OCI-LY7 (cell line): ENCODE measurements around the gene MAMLD1. TPM values are rescaled to one million over a fixed set of nuclear protein-coding genes. Genes with fewer than 3 reads are reported as not detected.

ENCODE experiments used
- BruUV-seq: library from RNA; stranded (reverse); fragments of 400-500 nt; replicated peaks from 2 replicates; lab custom pipeline; 2021; lab: Mats Ljungman, UMichigan
- CTCF ChIA-PET: fragments of 300-600 bp; sonication (Branson Sonifier 250); formaldehyde crosslinking; loops from one replicate; lab custom pipeline; 2022; ENCODE audit warnings: antibody characterized with exemption; ENCODE audit not compliant: unreplicated experiment; lab: Charles Lee
- POLR2A ChIA-PET: fragments of 300-600 bp; sonication (Branson Sonifier 250); formaldehyde crosslinking; loops from one replicate; lab custom pipeline; 2022; ENCODE audit warnings: antibody characterized with exemption; lab: Charles Lee
- DNase-seq: peaks from one replicate; pipeline ENCODE4 v3.0.0-alpha.2; 2015; ENCODE audit warnings: low spot score
- H2AFZ ChIP-seq: fragments of 200-600 bp; sonication (generic), shearing (Covaris generic); 2 replicates; pipeline ENCODE4 v1.6.1; 2014; ENCODE audit warnings: mild to moderate bottlenecking, antibody characterized with exemption, low read length, moderate library complexity
- H3K27ac ChIP-seq: fragments of 200-600 bp; sonication (generic); 2 replicates; pipeline ENCODE4 v1.5.1; 2014; ENCODE audit warnings: mixed run types, low read depth, mild to moderate bottlenecking, moderate library complexity, low read length, inconsistent platforms; ENCODE audit not compliant: poor library complexity, severe bottlenecking
- H3K36me3 ChIP-seq: fragments of 200-600 bp; sonication (generic); 2 replicates; pipeline ENCODE4 v1.6.1; 2014; ENCODE audit warnings: mild to moderate bottlenecking, antibody characterized with exemption, low read length, moderate library complexity, mixed read lengths; ENCODE audit not compliant: insufficient read depth
- H3K4me1 ChIP-seq: fragments of 200-600 bp; sonication (generic); 2 replicates; pipeline ENCODE4 v1.5.1; 2014; ENCODE audit warnings: mild to moderate bottlenecking, low read length; ENCODE audit not compliant: insufficient read depth, poor library complexity, severe bottlenecking
- H3K4me2 ChIP-seq: fragments of 200-600 bp; sonication (generic); 2 replicates; pipeline ENCODE4 v1.6.1; 2014; ENCODE audit warnings: mild to moderate bottlenecking, low read length
- H3K4me3 ChIP-seq: fragments of 200-600 bp; sonication (generic); 2 replicates; pipeline ENCODE4 v1.5.1; 2014; ENCODE audit warnings: mild to moderate bottlenecking, low read depth, low read length; ENCODE audit not compliant: poor library complexity, severe bottlenecking
- H3K79me2 ChIP-seq: fragments of 200-600 bp; sonication (generic); 2 replicates; pipeline ENCODE4 v1.6.1; 2016; ENCODE audit warnings: low read depth, mild to moderate bottlenecking, low read length, moderate library complexity, mixed read lengths; ENCODE audit not compliant: insufficient read depth
- H3K9me2 ChIP-seq: fragments of 200-600 bp; sonication (generic); 2 replicates; pipeline ENCODE4 v1.6.1; 2016; ENCODE audit warnings: mild to moderate bottlenecking, low read length, mixed read lengths; ENCODE audit not compliant: insufficient read depth
- H3K9me3 ChIP-seq: fragments of 200-600 bp; sonication (generic); 2 replicates; pipeline ENCODE4 v1.6.1; 2014; ENCODE audit warnings: mild to moderate bottlenecking, mixed run types, low read length, mixed read lengths
- H4K20me1 ChIP-seq: fragments of 200-600 bp; sonication (generic); 2 replicates; pipeline ENCODE4 v1.6.1; 2014; ENCODE audit warnings: mild to moderate bottlenecking, antibody characterized with exemption, low read length, moderate library complexity, mixed read lengths; ENCODE audit not compliant: insufficient read depth
- EZH2phosphoT487 ChIP-seq: fragments of 200-600 bp; sonication (generic); IDR thresholded peaks from 2 replicates; pipeline ENCODE4 v1.6.1; 2018; ENCODE audit warnings: low read depth, borderline replicate concordance, mild to moderate bottlenecking, mixed run types, antibody characterized with exemption, low read length, moderate library complexity, mixed read lengths
- intact Hi-C: fragments of 100-400 bp; cut with micrococcal nuclease; formaldehyde crosslinking; loops from one replicate; pipeline ENCODE4 v1.10.0; 2022; ENCODE audit not compliant: unreplicated experiment
- total RNA-seq, 2 experiments: library from RNA; depleted of rRNA in 1 of 2; stranded (reverse); fragments of >200 nt in 1 of 2; shearing (Covaris generic) in 1 of 2; gene quantifications; 2 replicates each; pipeline ENCODE4 v1.2.3, GENCODE V29; 2014 to 2022
- TF ChIP-seq, protein P1 (sequence below): fragments of 200-600 bp; sonication (generic); conservative IDR thresholded peaks from 2 replicates; pipeline ENCODE4 v1.5.1; 2014; ENCODE audit warnings: mild to moderate bottlenecking, antibody characterized with exemption, low read length, moderate library complexity, mixed read lengths

The MAMLD1 gene
- total RNA-seq, 2 experiments from 2014 or later, result not detected

DNA sequence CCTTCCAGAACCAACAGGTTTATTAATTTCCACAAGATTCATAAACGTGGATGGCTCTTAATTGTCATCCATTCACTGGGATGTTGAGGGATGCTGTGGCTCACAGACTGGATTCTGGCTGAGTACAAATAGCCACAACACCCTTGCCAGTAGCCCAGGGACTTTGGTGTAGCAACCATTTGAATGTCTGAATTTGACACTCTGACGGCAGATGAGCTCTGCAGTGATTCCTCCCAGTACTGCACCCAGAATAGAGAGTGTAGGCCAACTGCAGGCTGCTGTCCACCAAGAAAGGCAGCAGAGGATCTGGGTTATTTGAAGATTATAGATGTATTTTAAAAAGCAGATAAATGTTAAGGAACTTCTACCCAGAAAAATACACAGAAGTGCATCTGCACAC lies 15.6 kb upstream of the MAMLD1 start:
- BruUV-seq, result no TSS peak
- no peaks in the 10 kb centered on the region for H3K4me1 ChIP-seq
- no peaks in the 10 kb centered on the region for H3K79me2 ChIP-seq
- no peak overlapping the region for H3K4me3 ChIP-seq
- H3K27ac ChIP-seq, result no peak overlapping the region
- CTCF ChIA-PET, result no interaction called here
- H3K9me3 ChIP-seq, result no peaks in the 10 kb centered on the region
- H4K20me1 ChIP-seq, result no peaks in the 10 kb centered on the region
- POLR2A ChIA-PET, result no interaction called here
- H3K36me3 ChIP-seq, result no peaks in the 10 kb centered on the region
- no peaks in the 10 kb centered on the region for H3K9me2 ChIP-seq
- intact Hi-C loops, result no loop called here
- no peak overlapping the region for H3K4me2 ChIP-seq
- TF ChIP-seq EZH2phosphoT487, result no peak
- H2AFZ ChIP-seq, result no peak overlapping the region
- DNase-seq, result no peak

DNA sequence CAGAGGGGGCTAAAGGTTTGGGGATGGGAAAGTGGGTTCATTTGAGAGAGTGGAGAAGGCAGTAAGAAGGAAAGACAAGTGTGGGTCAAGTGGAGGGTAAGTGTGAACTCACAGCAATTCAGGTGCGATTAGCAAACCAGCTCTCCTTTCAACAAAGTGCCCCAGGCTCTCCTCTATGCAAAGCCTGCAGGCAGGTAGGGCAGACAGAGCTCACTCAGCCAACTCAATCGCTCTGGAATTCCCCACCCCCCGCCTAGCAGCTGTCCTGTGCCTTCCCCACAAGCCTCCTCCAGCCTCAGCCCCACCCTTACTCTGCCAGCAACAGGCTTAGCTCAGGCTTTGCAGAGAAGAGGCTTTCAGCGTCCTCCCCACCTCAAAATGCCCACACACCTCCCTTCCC lies 14.8 kb upstream of the MAMLD1 start:
- POLR2A ChIA-PET, result no interaction called here
- H3K27ac ChIP-seq, result no peak overlapping the region
- DNase-seq, result no peak

DNA sequence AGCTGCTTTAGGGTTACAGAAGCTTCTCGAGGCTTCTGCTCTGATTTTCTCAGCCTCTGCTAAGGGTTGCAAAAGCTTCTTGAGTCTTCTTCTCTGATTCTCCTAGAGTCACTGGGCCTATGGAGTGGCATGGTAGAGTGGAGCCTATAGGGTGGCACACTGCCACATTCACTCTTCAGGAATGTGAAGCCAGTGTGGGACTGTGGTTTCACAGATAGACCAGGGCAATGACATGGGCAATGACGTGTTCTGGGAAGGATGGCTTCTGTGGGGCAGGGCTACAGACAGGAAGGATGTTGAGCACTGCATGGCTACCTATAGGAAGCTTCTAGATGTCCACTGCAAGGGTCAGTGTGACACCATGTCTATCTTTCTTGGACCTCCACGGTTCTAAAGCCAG lies 11.0 kb upstream of the MAMLD1 start:
- no TSS peak for BruUV-seq
- Histone ChIP-seq H3K4me2 (no peak overlapping the region), H2AFZ (no peak overlapping the region), H3K36me3 (no peaks in the 10 kb centered on the region), H3K79me2 (no peaks in the 10 kb centered on the region), H3K9me2 (no peaks in the 10 kb centered on the region), H3K9me3 (no peaks in the 10 kb centered on the region), H3K4me3 (no peak overlapping the region), H3K27ac (no peak overlapping the region), H3K4me1 (no peaks in the 10 kb centered on the region), H4K20me1 (no peaks in the 10 kb centered on the region)
- TF ChIP-seq EZH2phosphoT487, result no peak
- TF ChIP-seq, protein P1, sequence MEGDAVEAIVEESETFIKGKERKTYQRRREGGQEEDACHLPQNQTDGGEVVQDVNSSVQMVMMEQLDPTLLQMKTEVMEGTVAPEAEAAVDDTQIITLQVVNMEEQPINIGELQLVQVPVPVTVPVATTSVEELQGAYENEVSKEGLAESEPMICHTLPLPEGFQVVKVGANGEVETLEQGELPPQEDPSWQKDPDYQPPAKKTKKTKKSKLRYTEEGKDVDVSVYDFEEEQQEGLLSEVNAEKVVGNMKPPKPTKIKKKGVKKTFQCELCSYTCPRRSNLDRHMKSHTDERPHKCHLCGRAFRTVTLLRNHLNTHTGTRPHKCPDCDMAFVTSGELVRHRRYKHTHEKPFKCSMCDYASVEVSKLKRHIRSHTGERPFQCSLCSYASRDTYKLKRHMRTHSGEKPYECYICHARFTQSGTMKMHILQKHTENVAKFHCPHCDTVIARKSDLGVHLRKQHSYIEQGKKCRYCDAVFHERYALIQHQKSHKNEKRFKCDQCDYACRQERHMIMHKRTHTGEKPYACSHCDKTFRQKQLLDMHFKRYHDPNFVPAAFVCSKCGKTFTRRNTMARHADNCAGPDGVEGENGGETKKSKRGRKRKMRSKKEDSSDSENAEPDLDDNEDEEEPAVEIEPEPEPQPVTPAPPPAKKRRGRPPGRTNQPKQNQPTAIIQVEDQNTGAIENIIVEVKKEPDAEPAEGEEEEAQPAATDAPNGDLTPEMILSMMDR, result no peak
- ChIA-PET POLR2A (no interaction called here), CTCF (no interaction called here)
- intact Hi-C loops, result no loop called here
- no peak for DNase-seq

More for the DNA sequence above, 14.8 kb upstream of the MAMLD1 start:
- no peaks in the 10 kb centered on the region for H4K20me1 ChIP-seq
- TF ChIP-seq, protein P1, result no peak
- no peak for TF ChIP-seq EZH2phosphoT487
- H3K79me2 ChIP-seq, result no peaks in the 10 kb centered on the region
- no peaks in the 10 kb centered on the region for H3K9me3 ChIP-seq
- no peaks in the 10 kb centered on the region for H3K9me2 ChIP-seq
- BruUV-seq, result no TSS peak
- no peaks in the 10 kb centered on the region for H3K4me1 ChIP-seq
- no peak overlapping the region for H3K4me2 ChIP-seq
- no peak overlapping the region for H3K4me3 ChIP-seq
- H3K36me3 ChIP-seq, result no peaks in the 10 kb centered on the region
- no peak overlapping the region for H2AFZ ChIP-seq
- intact Hi-C loops, result no loop called here
- CTCF ChIA-PET, result no interaction called here
